HepG2 (cell line): Measurements from ENCODE around the gene PRKCD. TPM values are rescaled to one million over a fixed set of nuclear protein-coding genes. Genes with fewer than 3 reads are reported as not detected.

Source experiments
- CCAR2 ChIP-seq: fragments of 200-400 bp; formaldehyde crosslinking; optimal IDR thresholded peaks from 2 replicates; pipeline ENCODE3; 2018; ENCODE audit warnings: low read depth, mild to moderate bottlenecking, low read length, moderate library complexity
- CHD4 ChIP-seq: fragments of 200-600 bp; sonication (generic); IDR thresholded peaks from 2 replicates; pipeline ENCODE4 v1.7.0; 2017; ENCODE audit warnings: mild to moderate bottlenecking, low read length, borderline replicate concordance
- JUNB ChIP-seq: sonication (generic); formaldehyde crosslinking; IDR thresholded peaks from 2 replicates; pipeline ENCODE4 v1.8.0; 2022; ENCODE audit warnings: missing genetic modification reagents, mild to moderate bottlenecking, borderline replicate concordance
- KDM1A ChIP-seq: IDR thresholded peaks from 2 replicates; pipeline ENCODE4 v1.6.1; 2016; ENCODE audit warnings: missing compliant biosample characterization
- MAZ ChIP-seq, 2 experiments: sonication (generic) in 1 of 2; formaldehyde crosslinking in 1 of 2; IDR thresholded peaks; 2 replicates each; pipeline versions ENCODE4 v1.5.0 to v1.6.1; 2012 to 2020; ENCODE audit warnings: low read depth in 2 of 2, mild to moderate bottlenecking in 2 of 2, borderline replicate concordance in 1 of 2, improper control_type of control experiment in 1 of 2, low read length in 1 of 2, missing genetic modification reagents in 1 of 2, moderate library complexity in 1 of 2
- NR2F2 ChIP-seq: IDR thresholded peaks from 2 replicates; pipeline ENCODE4 v1.6.1; 2012; ENCODE audit warnings: low read depth, inconsistent platforms, borderline replicate concordance
- SP5 ChIP-seq: IDR thresholded peaks from 2 replicates; pipeline ENCODE4 v1.6.1; 2016; ENCODE audit warnings: low read depth, borderline replicate concordance
- TBP ChIP-seq: sonication (generic); formaldehyde crosslinking; IDR thresholded peaks from 2 replicates; pipeline ENCODE4 v1.5.0; 2020; ENCODE audit warnings: missing genetic modification reagents
- ZNF30 ChIP-seq: sonication (generic); formaldehyde crosslinking; IDR thresholded peaks from 2 replicates; pipeline ENCODE4 v1.5.0; 2020; ENCODE audit warnings: mild to moderate bottlenecking, missing genetic modification reagents
- polyA plus RNA-seq, 8 experiments: library from polyadenylated mRNA; depleted of rRNA in 3 of 8; stranded (reverse) in 7 of 8; unstranded in 1 of 8; fragments of >200 nt; fragmentation: Illumina TruSeq in 4 of 8; extraction: Trizol in 4 of 8; gene quantifications; 2 replicates each; pipeline versions ENCODE4 v1.2.1 to v1.2.3, GENCODE V29; 2011 to 2016; ENCODE audit warnings: low read depth in 4 of 8, missing spikeins in 1 of 8, mixed read lengths in 1 of 8; ENCODE audit not compliant: insufficient read depth in 1 of 8
- total RNA-seq, 5 experiments: library from RNA; depleted of rRNA; stranded (reverse); fragments of >200 nt; fragmentation: Illumina TruSeq; extraction: Trizol; gene quantifications; 2 replicates each; pipeline ENCODE4 v1.2.3, GENCODE V29; 2016; ENCODE audit warnings: low read depth in 1 of 5
- TF ChIP-seq, protein P1 (sequence below): sonication (generic); formaldehyde crosslinking; conservative IDR thresholded peaks from 2 replicates; pipeline ENCODE4 v1.8.0; 2022; ENCODE audit warnings: mild to moderate bottlenecking, moderate library complexity, missing genetic modification reagents
- TF ChIP-seq, protein P2 (sequence below): IDR thresholded peaks from 2 replicates; pipeline ENCODE4 v1.6.1; 2018; ENCODE audit warnings: missing genetic modification reagents
- TF ChIP-seq, protein P3 (sequence below): sonication (generic); formaldehyde crosslinking; IDR thresholded peaks from 2 replicates; pipeline ENCODE4 v1.5.1; 2020; ENCODE audit warnings: mild to moderate bottlenecking, missing genetic modification reagents, moderate library complexity
- TF ChIP-seq, protein P4 (sequence below): sonication (generic); formaldehyde crosslinking; IDR thresholded peaks from 2 replicates; pipeline ENCODE4 v1.9.0; 2021; ENCODE audit warnings: mild to moderate bottlenecking, missing genetic modification reagents

PRKCD gene
- total and polyA plus RNA-seq, 2 of the 13 experiments (the other 11 are each of a cell fraction or from before 2014, with no cell fraction given) = 1.6 to 40.7 TPM

DNA sequence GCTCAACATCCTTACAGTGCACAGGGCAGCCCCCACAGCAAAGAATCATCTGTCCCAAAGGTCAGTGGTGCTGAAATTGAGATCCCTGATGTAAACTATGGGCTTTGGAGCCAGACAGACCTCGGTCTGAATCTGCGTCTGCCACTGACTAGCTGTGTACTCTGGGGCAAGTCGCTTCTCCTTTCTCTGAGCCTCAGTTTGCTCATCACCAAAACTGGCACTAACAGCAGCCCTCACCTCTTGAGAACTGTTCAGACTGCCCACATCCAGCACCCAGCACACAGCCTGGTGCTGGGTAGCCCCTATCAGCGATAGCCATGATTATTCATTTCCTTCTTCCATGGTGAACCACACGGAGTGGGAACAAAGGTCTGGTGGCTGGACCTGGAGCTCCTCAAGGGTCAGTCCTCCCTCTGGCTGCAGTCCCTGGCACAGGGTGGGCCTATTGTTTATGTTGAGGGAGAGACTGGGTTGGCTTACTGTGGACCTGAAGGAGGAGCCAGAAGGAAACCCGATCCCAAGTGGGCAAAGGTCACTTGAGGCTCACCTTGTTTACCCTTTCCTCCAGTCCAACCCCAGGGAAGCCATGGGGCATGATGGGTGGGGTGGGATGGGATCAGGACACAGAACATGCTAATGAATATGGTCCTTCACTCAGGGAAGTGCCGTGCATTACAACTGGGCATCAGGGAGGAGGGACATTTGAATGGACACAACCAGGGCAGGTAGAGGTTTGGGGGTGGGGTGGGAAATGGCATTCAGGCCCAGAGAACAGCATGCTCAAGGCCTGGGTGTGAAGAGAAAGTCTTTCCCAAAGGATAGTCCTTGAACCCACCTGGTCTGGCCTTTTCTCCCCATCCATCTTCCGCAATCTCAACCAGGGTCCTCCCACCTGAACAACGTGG lies 1.6 kb upstream of the PRKCD start (continued):
- TF ChIP-seq KDM1A (CRISPR knock-in tag) (no peak), NR2F2 (0 out of 2 replicates have a peak, but pooled peaks have one; percentile 23), SP5 (peak; percentile 79), TBP (CRISPR knock-in tag) (no peak), JUNB (CRISPR knock-in tag) (no peak), CCAR2 (peak; percentile 42), CHD4 (no peak), ZNF30 (CRISPR knock-in tag) (no peak), MAZ (IDR thresholded peaks at IDR 0.05; ENCODE audit: borderline replicate concordance, low read depth, low read length) (peak; percentile 26; the same call in 1 of the 2 replicates), MAZ (CRISPR knock-in tag; IDR thresholded peaks at IDR 0.05; ENCODE audit: low read depth) (no peak)
- TF ChIP-seq, protein P1, sequence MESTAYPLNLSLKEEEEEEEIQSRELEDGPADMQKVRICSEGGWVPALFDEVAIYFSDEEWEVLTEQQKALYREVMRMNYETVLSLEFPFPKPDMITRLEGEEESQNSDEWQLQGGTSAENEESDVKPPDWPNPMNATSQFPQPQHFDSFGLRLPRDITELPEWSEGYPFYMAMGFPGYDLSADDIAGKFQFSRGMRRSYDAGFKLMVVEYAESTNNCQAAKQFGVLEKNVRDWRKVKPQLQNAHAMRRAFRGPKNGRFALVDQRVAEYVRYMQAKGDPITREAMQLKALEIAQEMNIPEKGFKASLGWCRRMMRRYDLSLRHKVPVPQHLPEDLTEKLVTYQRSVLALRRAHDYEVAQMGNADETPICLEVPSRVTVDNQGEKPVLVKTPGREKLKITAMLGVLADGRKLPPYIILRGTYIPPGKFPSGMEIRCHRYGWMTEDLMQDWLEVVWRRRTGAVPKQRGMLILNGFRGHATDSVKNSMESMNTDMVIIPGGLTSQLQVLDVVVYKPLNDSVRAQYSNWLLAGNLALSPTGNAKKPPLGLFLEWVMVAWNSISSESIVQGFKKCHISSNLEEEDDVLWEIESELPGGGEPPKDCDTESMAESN (CRISPR knock-in tag) = no peak; the same call in 1 of the 2 replicates
- TF ChIP-seq, protein P2, sequence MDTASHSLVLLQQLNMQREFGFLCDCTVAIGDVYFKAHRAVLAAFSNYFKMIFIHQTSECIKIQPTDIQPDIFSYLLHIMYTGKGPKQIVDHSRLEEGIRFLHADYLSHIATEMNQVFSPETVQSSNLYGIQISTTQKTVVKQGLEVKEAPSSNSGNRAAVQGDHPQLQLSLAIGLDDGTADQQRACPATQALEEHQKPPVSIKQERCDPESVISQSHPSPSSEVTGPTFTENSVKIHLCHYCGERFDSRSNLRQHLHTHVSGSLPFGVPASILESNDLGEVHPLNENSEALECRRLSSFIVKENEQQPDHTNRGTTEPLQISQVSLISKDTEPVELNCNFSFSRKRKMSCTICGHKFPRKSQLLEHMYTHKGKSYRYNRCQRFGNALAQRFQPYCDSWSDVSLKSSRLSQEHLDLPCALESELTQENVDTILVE (CRISPR knock-in tag) = no peak
- TF ChIP-seq, protein P3, sequence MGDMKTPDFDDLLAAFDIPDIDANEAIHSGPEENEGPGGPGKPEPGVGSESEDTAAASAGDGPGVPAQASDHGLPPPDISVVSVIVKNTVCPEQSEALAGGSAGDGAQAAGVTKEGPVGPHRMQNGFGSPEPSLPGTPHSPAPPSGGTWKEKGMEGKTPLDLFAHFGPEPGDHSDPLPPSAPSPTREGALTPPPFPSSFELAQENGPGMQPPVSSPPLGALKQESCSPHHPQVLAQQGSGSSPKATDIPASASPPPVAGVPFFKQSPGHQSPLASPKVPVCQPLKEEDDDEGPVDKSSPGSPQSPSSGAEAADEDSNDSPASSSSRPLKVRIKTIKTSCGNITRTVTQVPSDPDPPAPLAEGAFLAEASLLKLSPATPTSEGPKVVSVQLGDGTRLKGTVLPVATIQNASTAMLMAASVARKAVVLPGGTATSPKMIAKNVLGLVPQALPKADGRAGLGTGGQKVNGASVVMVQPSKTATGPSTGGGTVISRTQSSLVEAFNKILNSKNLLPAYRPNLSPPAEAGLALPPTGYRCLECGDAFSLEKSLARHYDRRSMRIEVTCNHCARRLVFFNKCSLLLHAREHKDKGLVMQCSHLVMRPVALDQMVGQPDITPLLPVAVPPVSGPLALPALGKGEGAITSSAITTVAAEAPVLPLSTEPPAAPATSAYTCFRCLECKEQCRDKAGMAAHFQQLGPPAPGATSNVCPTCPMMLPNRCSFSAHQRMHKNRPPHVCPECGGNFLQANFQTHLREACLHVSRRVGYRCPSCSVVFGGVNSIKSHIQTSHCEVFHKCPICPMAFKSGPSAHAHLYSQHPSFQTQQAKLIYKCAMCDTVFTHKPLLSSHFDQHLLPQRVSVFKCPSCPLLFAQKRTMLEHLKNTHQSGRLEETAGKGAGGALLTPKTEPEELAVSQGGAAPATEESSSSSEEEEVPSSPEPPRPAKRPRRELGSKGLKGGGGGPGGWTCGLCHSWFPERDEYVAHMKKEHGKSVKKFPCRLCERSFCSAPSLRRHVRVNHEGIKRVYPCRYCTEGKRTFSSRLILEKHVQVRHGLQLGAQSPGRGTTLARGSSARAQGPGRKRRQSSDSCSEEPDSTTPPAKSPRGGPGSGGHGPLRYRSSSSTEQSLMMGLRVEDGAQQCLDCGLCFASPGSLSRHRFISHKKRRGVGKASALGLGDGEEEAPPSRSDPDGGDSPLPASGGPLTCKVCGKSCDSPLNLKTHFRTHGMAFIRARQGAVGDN (CRISPR knock-in tag) = peak; percentile 33
- TF ChIP-seq, protein P4, sequence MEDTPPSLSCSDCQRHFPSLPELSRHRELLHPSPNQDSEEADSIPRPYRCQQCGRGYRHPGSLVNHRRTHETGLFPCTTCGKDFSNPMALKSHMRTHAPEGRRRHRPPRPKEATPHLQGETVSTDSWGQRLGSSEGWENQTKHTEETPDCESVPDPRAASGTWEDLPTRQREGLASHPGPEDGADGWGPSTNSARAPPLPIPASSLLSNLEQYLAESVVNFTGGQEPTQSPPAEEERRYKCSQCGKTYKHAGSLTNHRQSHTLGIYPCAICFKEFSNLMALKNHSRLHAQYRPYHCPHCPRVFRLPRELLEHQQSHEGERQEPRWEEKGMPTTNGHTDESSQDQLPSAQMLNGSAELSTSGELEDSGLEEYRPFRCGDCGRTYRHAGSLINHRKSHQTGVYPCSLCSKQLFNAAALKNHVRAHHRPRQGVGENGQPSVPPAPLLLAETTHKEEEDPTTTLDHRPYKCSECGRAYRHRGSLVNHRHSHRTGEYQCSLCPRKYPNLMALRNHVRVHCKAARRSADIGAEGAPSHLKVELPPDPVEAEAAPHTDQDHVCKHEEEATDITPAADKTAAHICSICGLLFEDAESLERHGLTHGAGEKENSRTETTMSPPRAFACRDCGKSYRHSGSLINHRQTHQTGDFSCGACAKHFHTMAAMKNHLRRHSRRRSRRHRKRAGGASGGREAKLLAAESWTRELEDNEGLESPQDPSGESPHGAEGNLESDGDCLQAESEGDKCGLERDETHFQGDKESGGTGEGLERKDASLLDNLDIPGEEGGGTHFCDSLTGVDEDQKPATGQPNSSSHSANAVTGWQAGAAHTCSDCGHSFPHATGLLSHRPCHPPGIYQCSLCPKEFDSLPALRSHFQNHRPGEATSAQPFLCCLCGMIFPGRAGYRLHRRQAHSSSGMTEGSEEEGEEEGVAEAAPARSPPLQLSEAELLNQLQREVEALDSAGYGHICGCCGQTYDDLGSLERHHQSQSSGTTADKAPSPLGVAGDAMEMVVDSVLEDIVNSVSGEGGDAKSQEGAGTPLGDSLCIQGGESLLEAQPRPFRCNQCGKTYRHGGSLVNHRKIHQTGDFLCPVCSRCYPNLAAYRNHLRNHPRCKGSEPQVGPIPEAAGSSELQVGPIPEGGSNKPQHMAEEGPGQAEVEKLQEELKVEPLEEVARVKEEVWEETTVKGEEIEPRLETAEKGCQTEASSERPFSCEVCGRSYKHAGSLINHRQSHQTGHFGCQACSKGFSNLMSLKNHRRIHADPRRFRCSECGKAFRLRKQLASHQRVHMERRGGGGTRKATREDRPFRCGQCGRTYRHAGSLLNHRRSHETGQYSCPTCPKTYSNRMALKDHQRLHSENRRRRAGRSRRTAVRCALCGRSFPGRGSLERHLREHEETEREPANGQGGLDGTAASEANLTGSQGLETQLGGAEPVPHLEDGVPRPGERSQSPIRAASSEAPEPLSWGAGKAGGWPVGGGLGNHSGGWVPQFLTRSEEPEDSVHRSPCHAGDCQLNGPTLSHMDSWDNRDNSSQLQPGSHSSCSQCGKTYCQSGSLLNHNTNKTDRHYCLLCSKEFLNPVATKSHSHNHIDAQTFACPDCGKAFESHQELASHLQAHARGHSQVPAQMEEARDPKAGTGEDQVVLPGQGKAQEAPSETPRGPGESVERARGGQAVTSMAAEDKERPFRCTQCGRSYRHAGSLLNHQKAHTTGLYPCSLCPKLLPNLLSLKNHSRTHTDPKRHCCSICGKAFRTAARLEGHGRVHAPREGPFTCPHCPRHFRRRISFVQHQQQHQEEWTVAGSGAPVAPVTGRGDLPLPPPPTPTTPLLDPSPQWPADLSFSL (CRISPR knock-in tag) = no peak
